HS-5 (cell line): ENCODE results near the gene CCL4.
"Not testable (repeated sequence)": the region's sequence is repeated elsewhere in the genome, so short reads cannot be mapped to it uniquely, and the experiment has no call there.

Experiments
- DNase-seq: peaks from one replicate; pipeline ENCODE4 v3.0.0-alpha.2; 2012; ENCODE audit warnings: low read depth

Gene CCL4

DNA sequence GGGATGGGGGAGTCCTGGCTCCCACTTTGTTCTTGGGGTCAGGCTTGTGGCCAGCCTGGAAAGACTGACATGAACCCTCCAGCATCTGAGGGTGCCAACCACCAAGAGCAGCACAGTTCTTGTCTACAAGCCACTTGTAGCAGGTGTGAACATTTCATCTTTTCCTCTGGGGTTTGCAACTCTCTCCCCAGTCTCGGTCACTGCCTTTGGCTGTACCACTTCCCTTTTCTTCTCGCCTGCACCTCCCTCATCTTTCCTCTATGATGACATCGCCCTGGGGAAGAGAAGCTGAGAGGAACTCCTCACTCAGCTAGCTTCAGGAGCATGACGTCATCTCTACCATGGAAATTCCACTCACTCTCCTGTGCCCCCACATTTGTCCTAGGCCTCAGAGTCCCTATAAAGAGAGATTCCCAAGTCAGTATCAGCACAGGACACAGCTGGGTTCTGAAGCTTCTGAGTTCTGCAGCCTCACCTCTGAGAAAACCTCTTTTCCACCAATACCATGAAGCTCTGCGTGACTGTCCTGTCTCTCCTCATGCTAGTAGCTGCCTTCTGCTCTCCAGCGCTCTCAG lies at the start of gene CCL4:
Gene CCL4 (plus strand): TSS at position 427 of the 575 bp plus-strand sequence. CDS start 79 bp downstream, at position 506.
- not testable (repeated sequence) for DNase-seq

DNA sequence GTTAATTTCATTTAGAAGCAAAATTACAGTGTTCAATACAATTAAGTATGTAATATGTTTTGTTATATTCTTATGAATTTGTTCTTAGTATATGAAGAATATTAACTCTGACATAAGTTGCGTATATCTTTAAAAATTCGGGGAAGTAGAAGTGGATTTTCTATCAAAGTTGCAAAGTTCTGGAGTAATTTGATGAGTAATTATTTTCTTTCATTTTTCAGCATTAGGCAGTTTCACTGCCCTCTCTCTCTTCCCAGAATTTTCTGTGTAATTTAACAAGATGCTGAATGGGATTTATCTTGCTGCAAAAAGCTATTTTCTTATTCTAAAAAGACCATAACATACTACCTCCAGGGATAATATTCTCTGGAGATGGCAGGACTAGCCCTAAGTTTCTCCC lies 48.5 kb upstream of the CCL4 start:
- no peak for DNase-seq

DNA sequence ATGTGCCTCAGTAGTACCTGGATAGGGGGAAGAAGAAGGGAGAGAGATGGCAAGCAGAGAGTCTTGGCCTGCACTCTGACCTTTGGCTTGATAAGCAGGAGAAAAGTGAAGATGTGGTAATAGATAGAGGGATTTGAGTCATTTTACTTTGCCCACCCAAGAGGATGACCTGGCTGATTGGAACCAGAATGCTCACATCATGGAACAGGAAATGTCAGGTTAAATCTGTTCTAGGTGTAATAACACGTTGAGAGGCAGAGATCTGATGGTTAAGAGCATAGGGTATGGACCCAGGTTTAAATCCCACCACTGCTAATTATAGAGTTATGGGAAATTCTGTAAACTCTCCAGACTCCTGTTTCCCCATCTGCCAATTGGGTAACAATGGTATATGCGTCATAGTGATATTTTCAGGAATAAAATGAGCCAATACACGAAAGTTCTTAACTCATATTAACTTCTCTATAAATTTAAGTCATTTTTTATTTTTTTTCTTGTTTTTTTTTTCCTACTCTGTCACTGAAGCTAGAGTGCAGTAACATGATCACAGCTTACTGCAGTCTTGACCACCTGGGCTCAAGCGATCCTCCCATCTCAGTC lies 47.6 kb upstream of the CCL4 start:
- no peak for DNase-seq

DNA sequence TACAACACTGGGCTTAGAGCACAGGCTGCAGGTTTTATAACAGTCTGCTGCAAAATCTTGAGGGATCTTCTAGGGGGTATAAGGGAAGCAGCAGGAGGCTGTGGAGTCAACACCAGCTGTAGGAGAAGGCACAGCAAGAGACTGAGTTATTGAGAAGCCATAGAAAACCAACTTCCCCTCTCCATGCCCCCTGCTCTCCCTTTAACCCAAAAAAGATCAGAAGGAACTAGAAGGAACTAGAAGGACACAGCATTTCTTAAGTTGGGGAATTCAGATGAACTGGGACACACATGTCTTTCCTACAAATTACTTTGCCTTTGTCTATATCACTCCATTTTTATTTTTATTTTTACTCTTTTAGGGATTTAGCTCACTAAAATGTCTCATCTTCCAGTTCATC lies 45.7 kb upstream of the CCL4 start:
- DNase-seq = no peak

DNA sequence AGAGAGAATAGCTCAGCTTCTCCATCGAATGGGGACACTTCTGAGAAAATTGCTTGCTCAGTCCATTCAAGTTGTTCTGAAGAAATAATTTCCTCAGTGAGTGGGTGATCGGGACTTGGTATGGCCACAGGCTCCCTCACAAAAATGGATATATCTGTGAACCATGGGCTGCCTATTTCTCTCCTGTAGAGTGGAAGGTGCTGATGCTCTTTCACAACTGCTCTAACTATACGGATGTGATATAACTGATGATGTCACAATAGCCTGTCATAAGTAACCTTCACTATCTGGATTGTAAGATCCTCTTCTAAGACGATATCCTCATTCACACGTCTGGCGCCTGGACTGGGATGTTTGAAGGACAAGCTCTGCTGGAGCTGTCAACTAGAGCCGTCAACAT lies 44.2 kb upstream of the CCL4 start:
- no peak for DNase-seq

DNA sequence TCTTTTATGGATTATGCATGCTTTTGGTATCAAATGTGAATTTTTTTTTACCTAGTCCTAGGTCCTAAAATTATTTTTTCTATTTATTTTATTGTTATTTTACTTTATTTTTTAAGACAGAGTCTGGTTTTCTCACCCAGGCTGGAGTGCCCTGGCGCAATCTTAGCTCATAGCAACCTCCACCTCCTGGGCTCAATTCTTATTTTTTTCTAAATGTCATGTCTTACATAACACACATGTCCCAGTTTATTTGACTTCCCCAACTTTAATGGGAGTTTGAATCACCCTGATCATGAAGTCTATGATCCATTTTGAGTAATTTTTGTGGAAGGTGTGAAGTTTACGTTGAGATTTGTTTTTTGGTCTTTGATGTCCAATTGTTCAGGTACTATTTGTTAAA lies 42.8 kb upstream of the CCL4 start:
- DNase-seq = no peak

DNA sequence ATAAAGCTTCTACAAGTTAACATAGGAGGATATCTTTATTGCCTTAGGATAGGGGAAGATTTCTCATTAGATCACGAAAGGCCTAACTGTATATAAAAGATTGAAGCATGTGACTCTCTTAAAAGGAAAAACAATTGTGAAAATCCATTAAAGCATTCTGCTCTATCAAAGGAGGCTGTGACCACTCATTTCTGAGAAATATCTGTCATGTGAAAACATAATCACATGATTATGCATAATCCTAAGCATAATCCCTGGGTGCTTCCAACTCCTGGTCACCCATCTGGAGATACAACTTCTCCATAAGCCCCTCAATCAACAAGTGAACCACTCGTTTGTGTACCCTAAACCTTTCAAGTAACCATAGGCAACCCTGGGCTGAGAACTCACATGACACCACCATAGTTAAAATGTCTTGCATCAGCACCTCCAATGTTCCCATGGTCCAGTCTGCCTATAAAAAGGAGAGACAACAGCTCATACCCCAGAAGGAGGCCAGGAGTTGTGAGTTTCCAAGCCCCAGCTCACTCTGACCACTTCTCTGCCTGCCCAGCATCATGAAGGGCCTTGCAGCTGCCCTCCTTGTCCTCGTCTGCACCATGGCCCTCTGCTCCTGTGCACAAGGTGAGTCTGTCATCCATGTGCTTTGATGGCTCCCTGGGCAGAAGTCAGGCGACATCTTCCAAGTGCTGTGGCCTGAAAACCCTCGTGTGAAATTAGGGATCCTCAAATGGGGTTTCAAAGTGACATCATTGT lies 39.7 kb upstream of the CCL4 start, which contains the start of gene CCL18:
Gene CCL18 (plus strand): TSS at position 487 of the 756 bp plus-strand sequence. CDS start 71 bp downstream, at position 558.
- no peak for DNase-seq

DNA sequence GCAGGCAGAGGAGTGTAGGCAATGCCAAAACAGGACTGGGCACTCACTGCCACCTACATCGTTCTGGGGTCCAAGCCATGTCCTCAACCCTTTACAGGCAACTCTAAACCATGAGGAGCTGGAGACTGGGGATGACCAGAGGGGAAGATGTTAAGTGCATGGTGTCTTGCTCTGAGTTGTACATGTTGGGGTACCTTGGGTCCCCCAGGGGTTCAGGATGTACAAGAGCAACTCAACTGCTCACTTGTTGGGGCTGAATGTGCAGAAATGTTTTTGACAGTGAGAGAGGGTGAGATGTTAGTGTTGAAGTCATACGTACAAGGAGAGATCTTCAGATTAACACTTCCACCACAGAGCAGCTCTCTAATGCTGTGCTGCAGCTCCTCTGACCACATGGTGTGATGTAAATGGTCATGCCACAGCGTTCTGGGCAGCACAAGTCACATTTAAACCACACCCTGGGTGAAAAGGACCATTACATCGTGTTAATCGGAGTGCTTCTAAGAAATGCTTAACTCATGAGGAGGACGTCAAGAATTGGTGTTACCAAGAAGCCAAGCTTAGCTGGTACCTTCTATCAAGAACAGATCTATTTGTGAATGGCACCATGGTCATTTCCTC lies 37.2 kb upstream of the CCL4 start:
- no peak for DNase-seq

DNA sequence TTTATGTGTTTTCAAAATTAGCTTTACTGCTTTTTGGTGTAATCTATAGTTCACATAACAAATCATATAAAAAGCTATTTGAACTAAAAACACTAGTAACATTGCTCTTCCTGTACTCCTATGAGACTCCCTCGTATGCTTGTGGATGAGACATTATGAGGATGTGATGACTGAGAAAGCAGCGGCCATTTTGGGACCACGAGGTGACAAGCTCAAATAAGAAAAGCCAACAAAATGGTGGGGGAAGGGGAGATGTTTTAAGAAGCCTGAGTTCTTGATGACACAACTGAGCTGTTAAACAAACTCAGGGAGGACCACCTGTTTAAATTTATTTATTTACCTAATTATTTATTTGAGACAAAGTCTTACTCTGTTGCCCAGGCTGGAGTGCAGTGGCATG lies 35.1 kb upstream of the CCL4 start:
- no peak for DNase-seq

DNA sequence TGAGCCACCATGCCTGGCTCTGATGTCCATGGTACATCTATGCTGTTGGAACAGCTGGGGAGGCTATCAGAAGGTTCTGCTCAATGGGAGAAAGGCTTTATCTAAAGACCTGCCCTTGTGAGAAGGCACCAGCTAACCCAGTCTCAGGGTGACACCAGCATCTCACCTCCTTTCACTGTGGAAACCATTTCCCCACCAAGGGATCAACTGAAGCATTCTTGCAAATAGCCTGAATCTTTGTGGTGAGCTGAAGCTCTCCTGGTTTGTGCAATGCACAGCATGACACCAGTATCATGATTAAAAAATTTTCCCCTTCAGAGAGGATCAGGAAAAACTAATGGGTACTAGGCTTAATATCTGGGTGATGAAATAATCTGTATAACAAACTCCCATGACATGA lies 34.5 kb upstream of the CCL4 start:
- no peak for DNase-seq

DNA sequence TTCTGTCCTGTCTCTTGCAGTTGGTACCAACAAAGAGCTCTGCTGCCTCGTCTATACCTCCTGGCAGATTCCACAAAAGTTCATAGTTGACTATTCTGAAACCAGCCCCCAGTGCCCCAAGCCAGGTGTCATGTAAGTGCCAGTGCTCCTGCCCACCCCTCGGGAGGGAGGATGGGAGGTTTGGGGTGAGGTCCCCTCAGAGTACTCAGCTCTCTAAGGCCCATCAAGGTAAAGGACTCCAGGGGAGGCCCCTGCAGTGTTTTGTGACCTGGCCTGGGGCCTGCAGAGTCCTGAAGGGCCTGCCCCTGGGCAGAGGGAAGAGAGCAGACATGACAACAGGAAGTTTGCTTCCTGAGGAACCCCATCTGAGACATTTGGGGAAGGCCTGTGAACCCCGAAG lies 33.2 kb upstream of the CCL4 start:
- DNase-seq = no peak

DNA sequence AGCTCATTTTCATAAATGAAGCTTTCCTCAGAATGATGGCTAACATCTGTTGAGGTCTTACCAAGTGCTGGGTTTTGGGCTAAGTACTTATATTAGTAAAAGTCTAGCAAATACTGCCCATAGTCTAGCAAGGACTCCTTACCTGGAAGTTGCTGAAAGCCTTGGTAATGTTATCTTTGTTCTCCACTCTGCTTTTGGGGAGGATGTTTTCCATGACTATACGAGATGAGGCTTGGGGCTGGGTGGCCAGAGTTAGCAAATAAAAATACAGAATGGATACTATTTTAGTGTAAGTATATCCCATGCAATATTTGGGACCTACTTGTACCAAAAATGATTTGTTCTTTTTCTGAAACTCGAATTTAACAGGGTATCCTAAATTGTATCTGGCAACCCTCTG lies 31.9 kb upstream of the CCL4 start:
- DNase-seq = no peak

DNA sequence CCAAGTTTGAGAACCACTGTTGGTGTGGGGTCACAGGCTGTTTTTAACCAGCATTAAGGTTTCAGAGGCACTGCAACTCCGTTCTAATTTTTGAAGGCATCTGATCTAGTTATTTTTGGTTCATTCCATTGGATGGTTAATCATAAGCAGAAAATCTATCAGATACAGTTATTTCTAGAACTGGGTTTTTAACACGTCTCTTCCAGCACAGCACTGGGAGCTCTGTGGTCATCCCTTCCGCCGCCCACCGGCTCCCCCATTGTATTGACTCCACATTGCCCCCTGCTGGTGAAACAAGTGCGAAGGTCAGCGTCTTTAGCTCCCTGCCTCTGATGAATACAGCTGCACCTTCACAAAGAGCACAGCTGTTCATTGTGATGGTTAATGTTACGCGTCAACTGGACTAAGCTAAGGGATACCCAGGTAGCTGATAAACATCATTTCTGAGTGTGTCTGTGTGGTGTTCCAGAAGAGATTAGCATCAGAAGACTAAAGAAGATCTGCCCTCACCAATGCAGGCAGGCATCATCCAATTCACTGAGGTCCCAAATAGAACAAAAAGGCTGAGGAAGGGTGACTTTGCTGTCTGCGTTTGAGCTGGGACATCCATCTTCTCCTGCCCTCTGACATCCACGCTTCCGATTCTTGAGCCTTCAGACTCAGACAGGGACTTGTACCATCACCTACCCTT lies 31.1 kb upstream of the CCL4 start:
- DNase-seq = no peak

DNA sequence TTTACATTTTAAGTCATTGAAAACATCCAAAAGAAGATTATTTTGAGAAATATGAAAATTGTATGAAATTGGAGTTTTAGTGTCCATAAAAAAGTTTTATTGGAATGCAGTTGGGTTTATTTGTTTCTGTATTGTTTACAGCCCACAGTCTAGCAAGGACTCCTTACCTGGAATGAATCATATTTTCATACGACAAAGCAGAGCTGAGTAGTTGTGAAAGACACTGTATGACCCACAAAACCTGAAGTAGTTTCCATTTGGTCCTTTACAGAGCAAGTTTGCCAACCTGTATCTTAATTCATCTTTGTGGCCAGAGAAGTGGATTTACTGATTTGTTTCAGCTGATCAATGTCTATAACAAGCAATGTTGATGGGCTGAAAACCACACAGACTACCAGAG lies 29.3 kb upstream of the CCL4 start:
- no peak for DNase-seq

DNA sequence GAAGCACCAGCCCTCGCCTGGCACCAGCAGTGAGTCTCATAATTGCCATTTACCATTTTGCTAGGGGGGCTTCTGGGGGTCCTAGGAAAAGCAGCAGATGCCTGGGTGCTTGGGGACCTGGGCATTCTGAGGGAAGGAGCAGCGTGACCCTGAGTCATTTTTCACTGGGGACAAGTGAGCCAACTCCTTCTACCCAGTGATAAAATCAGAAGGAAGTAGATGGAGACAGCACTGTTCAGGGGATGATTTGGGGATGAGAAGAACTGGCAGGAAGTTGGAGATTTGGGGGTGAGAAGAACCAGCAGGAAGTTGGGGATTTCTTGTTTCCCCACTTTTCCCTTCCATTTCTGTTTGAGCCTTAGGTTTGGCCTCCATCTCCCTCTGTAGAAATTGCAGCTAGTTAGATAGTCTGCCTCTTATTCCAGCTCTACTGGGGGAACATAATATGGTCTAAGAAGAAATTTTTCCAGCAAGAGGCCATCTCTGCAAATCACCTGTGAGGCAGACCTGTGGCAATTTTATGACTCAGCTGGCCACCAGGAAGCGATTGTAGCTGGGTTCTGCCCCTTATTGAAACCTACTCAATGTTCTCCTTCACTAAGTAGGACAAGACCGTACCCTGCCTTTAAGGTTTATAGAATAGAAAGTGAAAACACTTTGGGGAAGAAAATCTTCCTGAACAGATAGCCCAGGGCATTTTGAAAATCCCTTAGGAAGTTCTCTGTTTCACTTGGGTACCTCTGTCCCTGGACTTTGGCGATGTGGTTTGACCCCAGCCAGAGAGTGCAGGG lies 21.8 kb upstream of the CCL4 start:
- DNase-seq = not testable (repeated sequence)

DNA sequence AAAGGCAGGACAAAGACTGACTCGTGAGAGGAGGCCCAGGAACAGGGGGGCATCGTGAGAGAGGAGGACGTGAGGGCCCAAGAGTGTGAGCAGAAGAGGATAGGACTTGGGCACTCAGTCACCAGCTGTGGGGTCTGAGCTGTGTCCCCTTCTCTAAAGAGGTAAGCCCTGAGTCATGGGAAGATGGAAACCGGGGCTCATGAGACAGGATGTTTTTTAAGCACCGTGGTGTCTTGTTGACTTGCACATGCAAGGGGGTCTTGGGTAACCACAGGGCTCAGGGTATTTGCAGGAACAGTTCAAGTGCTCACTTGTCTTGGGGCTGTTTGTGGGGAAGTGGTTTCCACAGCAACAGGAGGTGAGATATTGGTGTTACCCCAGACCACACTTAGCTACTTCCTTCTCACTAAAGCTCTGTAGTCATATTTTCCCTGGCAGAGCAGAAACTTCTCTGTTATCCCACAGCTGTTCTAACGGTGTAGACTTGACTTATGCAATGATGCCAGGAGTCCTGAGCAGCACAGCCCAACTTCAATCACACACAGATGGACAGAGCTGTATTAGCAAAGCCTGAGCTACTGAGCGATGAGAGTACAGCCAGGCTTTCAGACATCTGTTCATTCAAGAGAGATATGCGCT lies 21.0 kb upstream of the CCL4 start:
- not testable (repeated sequence) for DNase-seq

DNA sequence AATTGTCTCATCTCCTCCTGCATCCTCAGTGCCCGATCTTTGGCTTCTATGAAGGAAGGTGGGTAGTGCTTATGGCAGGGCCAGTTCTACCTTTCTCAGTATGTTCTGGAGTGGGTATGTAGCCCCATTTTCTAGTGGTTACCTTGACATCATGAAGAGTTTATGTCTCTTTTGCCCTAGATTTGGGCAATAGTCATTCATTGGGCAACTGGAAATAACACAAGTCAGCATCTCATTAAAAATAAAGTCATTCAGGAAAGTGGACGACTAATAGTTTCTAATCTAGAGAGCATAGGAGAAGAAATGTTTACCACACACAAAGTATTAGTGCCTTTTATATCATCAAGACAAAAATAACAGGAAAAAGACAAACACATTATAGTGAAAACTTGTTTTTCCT lies 19.9 kb upstream of the CCL4 start:
- not testable (repeated sequence) for DNase-seq

DNA sequence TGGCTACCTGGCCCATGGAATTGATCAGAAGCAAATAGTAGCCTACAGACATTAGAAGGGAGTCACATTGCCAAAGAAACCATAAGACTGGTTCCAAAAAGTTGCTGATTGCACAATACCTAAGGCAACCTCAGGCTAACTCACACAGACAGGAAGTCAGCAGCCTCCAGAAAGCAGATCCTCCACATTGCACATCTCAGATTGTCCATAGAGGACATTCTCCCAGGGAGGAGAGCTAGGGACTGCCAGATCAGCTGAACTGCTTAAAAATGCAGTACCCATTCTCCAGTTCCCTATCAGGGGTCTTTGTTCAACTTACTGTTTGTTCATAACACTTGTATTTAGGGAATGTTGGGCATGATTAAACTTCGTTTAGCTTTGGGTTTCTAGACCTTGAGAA lies 17.9 kb upstream of the CCL4 start:
- DNase-seq = no peak

DNA sequence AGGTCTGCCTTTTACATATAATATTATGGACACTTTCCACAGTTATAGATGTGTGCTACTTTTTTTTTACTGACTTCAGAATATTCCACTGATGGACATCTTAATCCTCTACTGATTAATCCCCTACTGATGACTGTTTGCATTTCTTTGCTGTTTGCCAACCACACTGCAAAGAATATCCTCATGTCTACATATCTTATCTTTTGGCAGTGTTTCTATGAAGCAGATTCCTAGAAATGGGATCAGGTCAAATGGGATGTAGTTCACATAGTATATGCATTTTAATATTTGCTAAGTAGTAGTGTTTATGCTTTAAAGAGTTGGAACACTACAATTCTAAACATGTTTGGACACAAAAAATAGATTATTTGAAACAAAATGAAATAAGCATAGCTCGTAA lies 16.8 kb upstream of the CCL4 start:
- DNase-seq = no peak

DNA sequence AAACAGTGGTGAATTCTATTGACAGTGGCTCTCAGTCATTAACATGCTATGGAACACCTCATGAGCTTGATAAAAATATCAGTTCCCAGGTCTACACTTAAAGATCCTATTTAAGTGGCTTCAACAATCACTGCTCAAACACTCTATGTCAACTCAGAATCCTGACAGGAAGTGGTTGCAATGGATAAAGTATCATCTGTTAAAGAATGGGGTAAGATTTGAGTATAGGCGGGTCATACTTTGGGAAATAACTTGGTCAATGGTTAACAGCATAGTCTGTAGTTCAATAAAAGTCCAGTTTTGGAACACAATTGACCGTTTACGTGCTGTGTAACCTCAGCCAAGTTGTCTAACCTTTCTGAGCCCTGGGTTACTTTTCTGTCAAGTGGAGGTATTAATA lies 16.2 kb upstream of the CCL4 start:
- not testable (repeated sequence) for DNase-seq
